Common myeloid progenitor, CD34-positive (primary cell): ENCODE measurements around the gene ACADS.

Experiments used
- CTCF ChIA-PET: fragments of 350-600 bp; sonication (Branson Sonifier 250); formaldehyde crosslinking; loops from one replicate; lab custom pipeline; 2021; ENCODE audit warnings: antibody characterized with exemption; lab: Charles Lee
- POLR2A ChIA-PET: fragments of 350-600 bp; sonication (Branson Sonifier 250); formaldehyde crosslinking; loops from one replicate; lab custom pipeline; 2021; ENCODE audit warnings: antibody characterized with exemption; lab: Charles Lee
- DNase-seq, 3 donors: peaks; one replicate each; pipeline versions ENCODE4 v3.0.0 to v3.0.0-alpha.2; 2013
- H3K27ac ChIP-seq, 2 experiments: 1 replicate in 1 of 2; 2 replicates in 1 of 2; pipeline ENCODE4 v1.7.0; 2013; ENCODE audit warnings: inconsistent platforms in 2 of 2, low read length in 2 of 2, mild to moderate bottlenecking in 2 of 2, low read depth in 1 of 2, moderate library complexity in 1 of 2; ENCODE audit not compliant: severe bottlenecking in 2 of 2, insufficient read depth in 1 of 2, poor library complexity in 1 of 2
- H3K27me3 ChIP-seq, 5 experiments: replicated peaks in 2 of 5; 1 replicate in 3 of 5; 2 replicates in 2 of 5; pipeline versions ENCODE4 v1.6.1 to v1.7.0; 2013; ENCODE audit warnings: low read length in 4 of 5, mild to moderate bottlenecking in 2 of 5, moderate library complexity in 2 of 5, inconsistent platforms in 1 of 5; ENCODE audit not compliant: insufficient read depth in 5 of 5, control insufficient read depth in 4 of 5
- H3K36me3 ChIP-seq, 4 experiments: 1 replicate in 2 of 4; 2 replicates in 2 of 4; pipeline versions ENCODE4 v1.6.1 to v1.7.0; 2013; ENCODE audit warnings: low read length in 3 of 4, control low read depth in 1 of 4, mild to moderate bottlenecking in 1 of 4; ENCODE audit not compliant: control insufficient read depth in 4 of 4, insufficient read depth in 4 of 4
- H3K4me1 ChIP-seq, 4 experiments: 1 replicate in 3 of 4; 2 replicates in 1 of 4; pipeline versions ENCODE4 v1.6.1 to v1.7.1; 2013; ENCODE audit warnings: low read length in 3 of 4, mild to moderate bottlenecking in 3 of 4, control low read depth in 1 of 4, inconsistent platforms in 1 of 4, moderate library complexity in 1 of 4; ENCODE audit not compliant: control insufficient read depth in 4 of 4, insufficient read depth in 4 of 4; ENCODE audit errors: control extremely low read depth in 1 of 4
- H3K4me3 ChIP-seq, 7 experiments: 1 replicate in 4 of 7; 2 replicates in 3 of 7; pipeline versions ENCODE4 v1.5.1 to v1.7.0; 2013; ENCODE audit warnings: mild to moderate bottlenecking in 7 of 7, low read length in 6 of 7, moderate library complexity in 6 of 7, inconsistent platforms in 2 of 7, low read depth in 2 of 7, control low read depth in 1 of 7; ENCODE audit not compliant: insufficient read depth in 4 of 7, control insufficient read depth in 1 of 7; ENCODE audit errors: extremely low read depth in 1 of 7
- H3K9me3 ChIP-seq, 5 experiments: 1 replicate in 4 of 5; 2 replicates in 1 of 5; pipeline versions ENCODE4 v1.6.1 to v1.7.1; 2013; ENCODE audit warnings: low read length in 4 of 5, mild to moderate bottlenecking in 2 of 5, inconsistent platforms in 1 of 5, low read depth in 1 of 5, moderate library complexity in 1 of 5; ENCODE audit not compliant: control insufficient read depth in 4 of 5, insufficient read depth in 2 of 5; ENCODE audit errors: control extremely low read depth in 1 of 5
- WGBS: methylation state at CpG from one replicate; pipeline ENCODE4 v1.1.5; 2013; ENCODE audit not compliant: insufficient coverage; 5-methylcytosine and 5-hydroxymethylcytosine counted together

ACADS gene

DNA sequence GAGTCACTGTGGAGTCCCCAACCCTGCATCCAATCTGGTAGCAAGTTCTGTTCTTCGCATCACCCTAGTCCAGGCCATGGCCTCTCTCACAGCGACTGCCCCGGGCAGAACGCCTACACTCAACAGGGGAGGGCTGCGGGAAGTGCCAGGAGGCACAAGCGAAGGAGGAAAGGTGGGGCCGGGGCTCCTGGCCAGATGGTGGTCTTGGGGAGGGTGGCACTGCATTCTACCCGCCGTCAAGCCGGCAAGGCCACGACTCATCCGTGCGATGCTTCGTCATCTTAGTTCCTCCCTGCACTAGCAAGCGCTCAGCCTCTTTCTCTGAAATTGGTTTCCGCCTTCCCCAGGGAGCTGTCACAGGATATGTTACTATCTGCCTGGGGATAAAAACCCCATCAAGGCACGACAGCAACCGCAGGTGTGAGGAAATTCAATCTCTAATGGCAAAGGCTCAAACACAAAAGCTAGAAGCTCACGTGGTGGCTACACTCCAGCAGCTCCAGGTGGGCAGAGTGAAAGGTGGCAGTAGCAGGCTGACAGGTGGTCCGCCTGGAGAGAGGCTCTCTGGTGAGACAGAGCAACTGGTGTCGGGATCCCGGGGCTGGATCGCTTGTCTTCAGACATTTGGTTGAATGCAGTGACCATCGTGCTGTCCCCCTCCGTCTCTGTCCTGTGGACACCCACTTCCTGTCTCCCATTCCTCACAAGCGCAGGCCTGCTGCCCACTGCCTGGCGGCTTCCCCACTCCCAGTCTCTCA is 34.1 kb downstream of the ACADS start:
- 93% methylated on average over 23 of the region's 27 CpGs for WGBS
- Histone ChIP-seq H3K9me3 (peaks cover 0 to 8% (median 0%) of the 10 kb centered on the region in 5 experiments), H3K27me3 (no peaks in the 10 kb centered on the region), H3K4me3 (no peak overlapping the region), H3K27ac (no peak overlapping the region), H3K36me3 (peaks cover 0 to 44% (median 21%) of the 10 kb centered on the region in 4 experiments), H3K4me1 (peaks cover 0 to 5% (median 0%) of the 10 kb centered on the region in 4 experiments)
- CTCF ChIA-PET, result no interaction called here
- POLR2A ChIA-PET, result no interaction called here
- DNase-seq, result peak in 1 of 3 donors; percentile 14

DNA sequence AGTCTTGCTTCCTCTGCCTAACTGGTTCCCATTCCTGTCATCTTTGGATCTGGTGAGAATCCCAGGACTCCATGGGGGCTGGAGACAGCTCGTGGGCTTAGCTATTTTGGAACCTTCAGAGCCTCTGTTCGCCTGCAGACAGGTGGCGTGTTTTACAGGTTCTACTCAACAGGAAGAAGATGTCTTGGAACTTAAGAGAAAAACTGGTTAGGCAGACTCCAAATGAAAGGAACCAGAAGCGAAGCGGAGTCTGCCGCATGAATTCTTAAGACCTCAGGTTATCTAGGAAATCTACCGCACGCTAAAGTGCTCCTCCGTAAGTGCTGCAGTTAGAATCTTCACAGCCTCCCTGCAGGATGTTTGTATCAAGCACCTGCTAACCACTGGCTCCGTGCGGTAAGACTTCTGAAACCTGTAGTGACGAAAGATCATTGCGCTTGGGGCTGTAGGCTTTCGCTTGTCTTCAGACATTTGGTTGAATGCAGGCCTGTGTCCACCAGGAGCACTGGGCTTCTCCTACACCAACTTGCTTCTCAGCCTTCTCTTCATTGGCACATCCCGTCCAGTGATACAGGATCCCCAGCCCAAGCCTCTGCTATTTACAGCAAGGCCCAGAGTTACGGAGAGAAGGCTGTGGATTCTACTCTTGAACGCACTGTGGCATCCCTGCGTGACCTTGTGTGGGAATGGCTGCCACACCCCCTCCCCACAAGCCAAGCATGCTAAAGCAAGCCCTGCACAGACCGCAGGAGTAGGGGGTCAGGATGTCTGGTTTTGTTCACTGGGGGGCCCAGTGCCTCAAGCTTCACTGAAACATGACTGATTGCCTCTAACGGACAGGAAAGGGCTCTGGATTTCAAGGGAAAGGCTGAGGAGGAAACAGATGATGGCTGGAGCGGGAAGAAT is 35.0 kb downstream of the ACADS start:
- Histone ChIP-seq H3K4me3 (no peak overlapping the region), H3K4me1 (peaks cover 0 to 5% (median 0%) of the 10 kb centered on the region in 4 experiments), H3K36me3 (peaks cover 0 to 53% (median 27%) of the 10 kb centered on the region in 4 experiments), H3K27ac (no peak overlapping the region), H3K9me3 (no peaks in the 10 kb centered on the region), H3K27me3 (no peaks in the 10 kb centered on the region)
- ChIA-PET POLR2A (no interaction called here), CTCF (no interaction called here)
- no peak for DNase-seq
- WGBS, result 91% methylated on average over 20 of the region's 21 CpGs

DNA sequence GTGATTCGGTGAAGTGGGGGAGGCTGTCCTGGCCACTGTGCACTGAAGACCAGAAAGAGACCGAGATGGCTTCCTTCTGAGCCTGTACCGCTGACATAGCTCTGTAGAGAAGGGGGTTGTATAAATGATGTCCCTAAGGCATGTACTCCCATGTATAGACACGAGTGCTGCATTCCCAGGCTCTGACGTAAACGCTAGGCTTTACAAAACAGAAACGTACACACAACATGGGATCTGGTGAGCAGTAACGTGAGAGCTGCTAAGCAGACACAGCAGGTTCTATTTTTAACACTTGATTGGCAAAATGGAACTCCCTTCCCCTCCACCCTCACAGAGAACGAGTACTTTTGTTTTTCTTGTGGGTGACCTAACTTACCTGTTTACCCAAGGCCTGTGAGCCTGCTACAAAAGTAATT is 35.9 kb downstream of the ACADS start:
- Histone ChIP-seq H3K27me3 (no peaks in the 10 kb centered on the region), H3K4me1 (peaks cover 0 to 5% (median 0%) of the 10 kb centered on the region in 4 experiments), H3K9me3 (no peaks in the 10 kb centered on the region), H3K27ac (no peak overlapping the region), H3K4me3 (no peak overlapping the region), H3K36me3 (peaks cover 5 to 62% (median 36%) of the 10 kb centered on the region in 4 experiments)
- WGBS, result 94% methylated on average over 9 of the region's 9 CpGs
- POLR2A ChIA-PET, result no interaction called here
- DNase-seq, result no peak
- CTCF ChIA-PET, result no interaction called here

DNA sequence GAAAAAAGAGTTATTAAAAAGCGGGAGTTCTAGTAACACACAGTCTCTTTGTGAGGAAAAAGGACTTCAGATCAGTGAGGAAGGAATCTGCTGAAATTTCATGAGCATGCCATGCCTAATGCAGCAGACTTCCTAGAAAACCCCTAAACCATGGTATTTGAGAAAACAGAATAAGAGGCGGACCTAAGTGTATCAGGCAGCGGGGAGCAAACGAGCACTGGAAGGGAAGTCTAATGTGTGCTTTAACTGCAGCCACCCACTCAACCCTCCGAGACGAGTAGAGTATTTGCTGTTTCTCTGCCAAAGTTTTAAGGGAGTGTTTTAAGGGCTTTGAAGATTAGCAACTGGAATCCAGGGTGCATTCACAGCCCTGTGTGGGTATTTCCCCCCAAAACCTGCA is 36.5 kb downstream of the ACADS start:
- CTCF ChIA-PET, result no interaction called here
- 90% methylated on average over 4 of the region's 6 CpGs for WGBS
- H3K9me3 ChIP-seq, result no peaks in the 10 kb centered on the region
- peaks cover 0 to 5% (median 0%) of the 10 kb centered on the region in 4 experiments for H3K4me1 ChIP-seq
- DNase-seq, result no peak
- H3K27me3 ChIP-seq, result no peaks in the 10 kb centered on the region
- H3K27ac ChIP-seq, result no peak overlapping the region
- POLR2A ChIA-PET, result no interaction called here
- peaks cover 10 to 68% (median 41%) of the 10 kb centered on the region in 4 experiments for H3K36me3 ChIP-seq
- H3K4me3 ChIP-seq, result no peak overlapping the region

DNA sequence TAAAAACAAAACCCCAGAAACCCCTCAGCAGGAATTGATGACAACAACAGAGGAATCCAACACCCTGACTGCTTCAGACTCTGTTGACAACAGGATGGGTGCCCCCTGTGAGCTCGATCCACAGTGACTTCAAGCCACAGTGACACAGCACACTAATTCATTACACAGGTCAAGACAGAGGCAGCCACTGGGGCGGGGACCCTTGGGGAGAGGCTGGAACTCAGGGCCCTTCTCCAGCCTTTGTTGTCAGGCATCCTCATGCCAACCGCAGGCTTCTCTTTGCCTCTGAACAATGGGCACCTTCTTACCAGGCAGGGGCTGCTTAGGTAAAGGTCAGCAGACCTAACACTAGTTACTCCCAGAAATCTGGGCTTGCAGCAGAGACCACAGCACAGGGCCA is 37.6 kb downstream of the ACADS start:
- peaks cover 13 to 79% (median 51%) of the 10 kb centered on the region in 4 experiments for H3K36me3 ChIP-seq
- no peaks in the 10 kb centered on the region for H3K9me3 ChIP-seq
- no peaks in the 10 kb centered on the region for H3K27me3 ChIP-seq
- DNase-seq, result no peak
- 66% methylated on average over 3 of the region's 3 CpGs for WGBS
- H3K4me3 ChIP-seq, result no peak overlapping the region
- CTCF ChIA-PET, result interaction anchor here (1.4 kb wide), 1 partner anchor 12 kb away, joined by 3 read pairs; no protein-coding TSS in a partner anchor
- peaks cover 0 to 5% (median 0%) of the 10 kb centered on the region in 4 experiments for H3K4me1 ChIP-seq
- peak overlapping the region in 1 of 2 experiments; percentile 23 for H3K27ac ChIP-seq
- POLR2A ChIA-PET, result no interaction called here

DNA sequence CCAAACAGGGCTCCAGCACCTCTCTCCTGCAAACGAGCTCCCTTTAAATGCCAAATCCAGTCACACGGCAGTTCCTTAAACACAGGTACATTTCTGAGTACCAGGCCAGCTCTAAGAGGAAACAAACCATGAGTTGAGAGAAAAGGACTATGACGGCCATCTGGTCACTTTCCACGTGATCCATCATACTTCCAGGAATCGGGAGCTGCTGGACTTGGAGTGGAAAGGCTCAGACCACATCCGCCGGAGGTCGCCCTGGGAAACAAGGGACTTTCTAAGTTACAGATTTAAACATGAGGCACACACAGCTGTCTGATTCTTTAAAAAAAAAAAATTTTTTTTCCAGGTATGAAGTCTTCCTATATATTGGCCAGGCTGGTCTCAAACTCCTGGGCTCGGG is 39.2 kb downstream of the ACADS start:
- no peaks in the 10 kb centered on the region for H3K4me1 ChIP-seq
- H3K4me3 ChIP-seq, result no peak overlapping the region
- no peak for DNase-seq
- ChIA-PET POLR2A (no interaction called here), CTCF (interaction anchor here (0.7 to 1.1 kb wide), 3 partner anchors 41 to 139 kb away, joined by 3 read pairs; partner anchors contain the start of gene SPPL3)
- no peaks in the 10 kb centered on the region for H3K27me3 ChIP-seq
- WGBS, result 96% methylated on average over 8 of the region's 9 CpGs
- peaks cover 13 to 88% (median 59%) of the 10 kb centered on the region in 4 experiments for H3K36me3 ChIP-seq
- H3K9me3 ChIP-seq, result no peaks in the 10 kb centered on the region
- no peak overlapping the region for H3K27ac ChIP-seq
